HG03108 (cell line): ENCODE measurements around the gene ACCSL.

Source experiments
- ATAC-seq: cut with Tn5 transposase; IDR thresholded peaks from one replicate; pipeline ENCODE4 v1.9.1; 2021; ENCODE audit warnings: moderate library complexity; ENCODE audit not compliant: unreplicated experiment

Gene ACCSL

DNA sequence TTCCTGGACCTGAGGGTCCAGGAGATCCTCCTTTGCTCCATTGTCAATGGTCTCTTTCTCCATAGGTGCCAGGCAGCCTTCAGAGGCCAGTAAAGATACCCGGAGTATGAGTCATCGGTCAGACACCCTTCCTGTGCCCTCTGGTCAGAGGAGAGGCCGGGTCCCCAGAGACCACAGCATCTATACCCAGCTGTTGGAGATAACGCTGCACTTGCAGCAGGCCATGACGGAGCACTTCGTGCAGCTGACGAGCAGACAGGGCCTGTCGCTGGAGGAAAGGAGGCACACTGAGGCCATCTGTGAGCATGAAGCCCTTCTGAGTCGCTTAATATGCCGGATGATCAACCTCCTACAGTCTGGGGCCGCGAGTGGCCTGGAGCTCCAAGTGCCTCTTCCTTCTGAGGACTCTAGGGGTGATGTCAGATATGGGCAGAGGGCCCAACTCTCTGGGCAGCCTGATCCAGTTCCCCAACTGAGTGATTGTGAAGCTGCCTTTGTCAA, at the start of gene ACCSL:
Gene ACCSL (plus strand): TSS at position 51 of the 501 bp plus-strand sequence. CDS start 56 bp downstream, at position 107.
- ATAC-seq, result no peak

DNA sequence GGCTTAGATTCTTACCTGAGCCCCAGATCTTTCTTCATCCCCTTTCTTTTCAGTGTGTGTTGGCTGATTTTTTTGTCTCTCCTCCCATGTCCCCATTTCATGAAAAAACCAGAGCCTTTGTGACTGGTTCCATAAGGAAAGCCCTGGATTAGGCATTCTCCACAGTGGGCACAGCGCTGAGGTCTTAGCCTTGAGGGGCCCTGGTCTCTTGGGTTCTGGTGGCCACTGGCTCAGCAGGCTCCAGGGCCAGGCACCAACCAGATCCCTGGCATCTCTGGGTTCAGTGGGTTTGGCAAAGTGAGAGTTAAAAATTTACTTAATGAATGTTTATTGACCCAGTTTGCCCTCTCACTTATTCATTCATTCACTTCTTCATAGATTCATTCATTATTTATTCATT, 49.5 kb upstream of the ACCSL start:
- no peak for ATAC-seq

DNA sequence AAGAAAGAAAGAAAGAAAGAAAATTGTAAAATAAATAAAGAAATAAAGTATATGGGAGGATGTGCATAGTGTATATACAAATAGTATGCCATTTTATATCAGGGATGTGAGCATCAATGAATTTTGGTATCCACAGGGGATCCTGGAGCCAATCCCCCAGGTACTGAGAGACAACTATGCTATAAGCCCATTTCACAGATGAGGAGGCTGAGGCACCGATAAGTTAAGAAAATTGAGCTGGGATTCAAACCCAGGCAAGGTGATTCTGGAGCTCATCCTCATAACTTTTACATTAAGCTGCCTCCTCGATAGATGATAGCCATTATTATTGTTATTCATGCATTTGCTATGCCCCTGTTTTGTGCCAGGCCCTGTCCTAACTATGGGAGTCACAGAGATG, 47.0 kb upstream of the ACCSL start:
- no peak for ATAC-seq

DNA sequence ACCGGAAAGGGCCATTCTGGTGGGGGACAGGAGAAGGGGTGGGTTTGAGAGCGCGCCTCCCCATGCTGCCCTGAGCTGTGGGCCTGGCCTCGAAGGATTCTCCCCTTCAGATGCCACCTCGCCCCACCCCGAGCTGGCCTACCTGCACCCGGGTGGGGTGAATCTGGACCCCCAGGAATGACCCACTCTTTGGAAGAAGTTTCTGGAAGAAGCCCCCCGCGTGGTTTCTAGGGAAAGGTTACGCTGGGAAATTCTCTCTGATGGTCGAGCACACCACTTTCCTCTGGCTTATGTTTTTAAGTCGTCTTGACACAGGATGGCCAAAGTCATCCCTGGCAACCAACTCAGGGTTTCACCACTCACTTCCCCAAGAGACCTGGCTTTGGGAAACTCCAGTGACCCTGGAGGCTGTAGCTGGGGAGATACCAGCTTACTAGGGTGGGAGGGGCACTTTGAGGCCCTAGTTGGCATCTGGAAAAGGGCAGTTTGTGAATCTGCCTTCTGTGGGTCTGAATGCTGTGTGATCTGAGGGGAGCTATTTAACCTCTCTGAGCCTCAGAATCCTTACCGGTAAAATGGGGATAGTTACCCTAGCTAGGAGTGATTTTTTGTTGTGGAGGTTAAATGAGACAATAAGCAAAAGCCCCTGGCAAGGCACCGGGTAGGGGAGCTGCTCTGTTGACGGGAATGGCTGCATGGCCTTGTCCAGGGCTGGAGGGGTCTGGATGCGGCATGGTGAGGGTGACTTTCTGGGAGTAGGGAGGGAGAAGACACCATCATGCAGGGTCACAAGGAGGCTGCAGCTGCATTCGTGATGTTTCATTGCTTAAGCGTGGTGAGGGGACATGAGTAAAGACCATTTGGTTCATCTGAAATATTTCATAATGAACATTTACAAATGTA, 45.3 kb upstream of the ACCSL start:
- no peak for ATAC-seq

DNA sequence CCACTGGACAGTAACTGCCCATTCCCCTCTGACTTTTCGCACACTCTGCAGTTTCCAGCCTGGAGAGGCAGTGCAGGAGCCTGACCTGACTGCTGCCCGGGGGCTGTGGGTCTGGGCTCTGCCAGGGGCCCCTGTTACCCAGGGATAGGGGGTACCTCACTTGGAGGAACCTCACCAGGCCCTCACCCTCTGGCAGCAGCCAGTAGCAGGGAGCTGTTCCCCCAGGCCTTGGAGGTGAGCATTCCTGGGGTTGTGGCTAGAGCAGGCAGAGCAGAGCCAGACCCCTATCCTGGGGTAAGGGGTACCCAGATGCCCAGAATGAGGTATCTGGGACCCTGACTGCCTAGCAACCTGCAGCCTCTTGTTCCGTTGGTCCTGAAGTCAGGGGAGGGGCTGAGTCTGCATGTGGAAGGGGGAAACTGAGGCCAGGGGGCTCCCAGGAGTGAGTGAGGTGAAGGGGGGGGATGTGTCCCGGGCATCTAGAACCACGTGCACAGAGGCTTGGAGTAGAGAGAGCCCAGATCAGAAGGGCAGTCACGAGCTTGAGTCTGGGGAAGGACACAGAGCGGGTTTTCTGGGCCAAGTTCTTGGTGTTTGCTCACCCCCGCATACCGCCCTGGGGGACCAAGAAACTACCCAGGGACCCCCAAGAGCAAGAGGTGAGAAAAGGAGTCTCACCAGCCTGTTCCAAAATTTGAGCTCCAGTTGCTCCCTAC, 43.9 kb upstream of the ACCSL start:
- no peak for ATAC-seq

DNA sequence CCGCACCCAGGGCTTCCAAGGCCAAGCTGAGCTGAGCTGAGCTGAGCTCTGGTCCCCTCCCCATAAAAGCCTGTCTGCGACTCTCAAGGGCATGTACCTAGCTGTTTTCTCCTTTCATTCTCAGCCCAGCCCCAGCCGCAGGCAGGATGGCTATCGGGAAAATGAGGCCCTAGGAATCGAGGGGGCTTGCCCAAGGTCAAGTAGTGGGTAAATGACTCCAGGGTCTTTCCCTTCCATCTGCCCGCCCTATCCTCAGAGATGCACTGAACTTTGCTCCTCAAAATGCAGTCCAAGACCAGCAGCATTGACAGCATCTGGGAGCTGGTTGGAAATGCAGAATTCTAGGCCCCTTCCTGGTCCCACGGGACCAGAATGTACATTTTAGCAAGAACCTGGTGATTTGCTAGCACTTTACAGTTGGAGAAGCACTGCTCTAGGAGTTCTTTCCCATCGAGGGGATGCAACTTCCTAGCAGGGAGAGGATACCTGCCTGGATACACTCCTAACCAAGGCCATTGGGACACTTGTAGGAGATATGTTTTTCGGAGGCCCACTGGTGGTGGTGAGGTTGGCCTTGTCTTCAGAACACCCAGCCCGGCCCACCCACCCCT, 43.2 kb upstream of the ACCSL start:
- no peak for ATAC-seq

DNA sequence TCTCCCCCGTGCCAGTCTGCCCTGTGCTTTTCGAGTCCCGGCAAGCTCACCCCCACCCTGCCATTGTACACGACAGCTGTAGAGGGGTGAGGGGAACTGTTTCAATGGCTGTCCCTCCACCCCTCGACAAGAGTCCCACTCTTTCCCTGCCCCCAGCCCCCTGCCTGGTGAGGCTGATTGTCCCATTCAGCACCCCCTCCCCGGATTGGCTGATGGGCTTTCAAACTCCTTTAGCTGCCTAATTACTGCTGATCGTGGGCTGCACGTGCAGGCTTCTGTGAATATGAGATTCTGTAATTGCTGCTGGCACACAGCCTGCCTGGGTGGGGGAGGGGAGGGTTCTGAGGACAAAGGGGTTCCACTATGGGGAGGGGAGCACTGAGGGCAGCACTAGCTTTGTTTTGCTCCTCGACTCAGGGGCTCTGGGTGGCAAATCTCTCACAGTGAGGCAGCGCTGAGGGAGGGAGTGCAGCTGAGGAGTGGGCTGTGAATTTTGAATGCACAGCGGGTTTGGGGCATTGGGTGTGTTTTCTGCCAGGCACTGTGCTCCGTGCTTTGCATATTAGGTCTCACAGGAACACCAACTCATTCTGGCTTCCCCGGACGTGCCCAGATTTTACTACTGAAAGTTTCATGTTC, 42.6 kb upstream of the ACCSL start:
- no peak for ATAC-seq

DNA sequence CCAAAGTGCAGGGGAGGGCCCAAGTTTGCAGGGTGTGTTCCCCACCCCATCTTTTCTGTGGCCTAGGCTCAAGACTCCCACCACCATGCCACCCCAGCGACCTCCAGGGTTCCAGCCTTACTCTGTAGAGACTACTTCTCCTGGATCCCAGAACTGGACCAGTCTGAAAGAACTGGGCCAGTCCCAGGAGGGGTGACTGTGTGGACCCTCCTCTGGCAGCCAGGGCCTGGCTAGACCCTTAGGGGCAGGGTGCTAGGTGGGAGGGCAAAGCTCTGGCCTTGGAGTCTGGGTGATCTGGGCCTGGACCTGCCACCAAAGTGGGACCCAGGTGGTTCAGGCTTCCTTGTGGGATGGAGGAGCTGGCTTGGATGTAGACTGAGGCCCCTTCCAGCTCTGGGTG, 41.8 kb upstream of the ACCSL start:
- no peak for ATAC-seq

DNA sequence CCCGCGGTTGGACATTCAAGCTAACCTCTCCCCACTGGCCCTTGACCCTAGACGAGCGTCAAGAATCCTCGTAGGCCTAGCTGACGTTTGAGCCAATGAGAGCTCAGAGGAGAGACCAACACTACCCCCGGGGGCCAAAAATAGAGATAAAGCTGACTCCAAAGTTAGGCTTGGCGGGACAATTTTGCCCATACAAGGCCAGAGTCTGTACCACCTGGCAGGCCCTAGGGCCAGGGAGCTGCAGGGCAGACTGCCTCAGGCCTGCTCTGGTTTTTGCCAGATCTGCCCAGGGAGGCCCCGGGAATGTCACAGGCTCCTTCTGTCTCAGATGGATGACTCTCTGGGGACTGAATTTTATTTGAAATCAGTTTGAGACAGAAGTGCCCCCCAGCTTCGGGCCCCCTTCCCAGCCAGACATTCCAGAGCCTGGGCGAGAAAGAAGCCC, 40.8 kb upstream of the ACCSL start:
- no peak for ATAC-seq

DNA sequence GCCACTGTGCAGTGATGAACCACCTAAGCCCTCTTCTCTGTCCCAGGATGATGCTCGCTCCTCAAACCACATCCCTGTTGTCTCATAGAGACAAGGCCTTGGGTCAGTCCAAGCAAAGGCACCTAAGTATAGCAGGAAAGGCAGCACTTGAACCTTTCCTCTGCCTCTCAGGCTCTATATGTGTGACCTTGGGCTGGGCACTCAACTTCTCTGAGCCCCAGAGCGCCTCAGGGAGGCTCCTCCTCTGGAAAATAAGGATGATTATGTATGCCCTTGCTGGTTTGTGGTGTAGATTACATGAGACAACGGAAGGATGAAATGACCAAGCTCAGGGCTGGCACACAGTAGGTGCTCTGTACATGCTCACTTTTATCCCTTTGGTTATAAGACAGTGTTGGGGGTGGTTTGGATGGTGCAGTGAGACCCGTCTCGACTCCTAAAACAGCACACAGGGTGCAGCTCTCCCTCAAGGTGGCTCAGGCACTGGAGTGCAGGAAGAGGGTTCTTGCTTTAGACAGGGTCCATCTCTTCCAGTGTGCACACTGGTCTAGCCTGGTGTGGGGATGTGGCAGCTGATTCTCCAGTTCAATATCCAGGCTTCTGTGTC, 40.2 kb upstream of the ACCSL start:
- no peak for ATAC-seq

DNA sequence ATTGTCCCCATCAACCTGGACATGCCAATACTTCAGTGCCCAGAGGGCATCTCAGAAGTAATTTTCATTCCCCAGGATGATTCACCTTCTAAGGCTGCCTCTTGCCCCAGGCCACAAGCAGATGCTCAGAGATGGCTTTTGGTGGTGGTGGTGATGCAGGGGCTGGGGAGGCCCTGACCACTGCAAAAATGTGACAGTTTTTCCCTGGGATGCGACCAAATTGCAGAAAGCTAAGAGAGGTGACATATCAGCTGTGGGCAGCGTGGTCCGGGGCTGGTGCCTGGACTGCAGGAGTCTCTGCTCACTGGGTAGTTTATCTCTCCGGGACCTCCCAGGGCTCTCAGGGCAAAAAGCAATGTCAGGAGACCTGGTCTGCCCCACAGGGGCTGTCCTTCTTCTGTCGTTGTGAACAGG, 39.7 kb upstream of the ACCSL start:
- ATAC-seq, result no peak

DNA sequence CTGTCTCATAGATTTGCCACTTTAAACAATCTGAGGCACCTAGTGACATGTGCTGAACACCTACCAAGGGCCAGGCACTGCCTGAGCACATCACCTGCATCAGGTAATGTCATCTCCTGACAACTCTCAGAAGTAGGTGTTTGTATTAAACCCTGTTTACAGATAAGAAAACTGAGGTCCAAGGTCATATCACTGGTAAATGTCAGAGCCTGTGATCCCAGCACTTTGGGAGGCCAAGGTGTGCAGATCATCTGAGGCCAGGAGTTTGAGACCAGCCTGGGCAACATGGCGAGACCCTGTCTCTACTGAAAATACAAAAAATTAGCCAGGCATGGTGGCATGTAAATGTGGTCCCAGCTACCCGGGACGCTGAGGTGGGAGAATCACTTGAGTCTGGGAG, 39.1 kb upstream of the ACCSL start:
- ATAC-seq, result no peak

DNA sequence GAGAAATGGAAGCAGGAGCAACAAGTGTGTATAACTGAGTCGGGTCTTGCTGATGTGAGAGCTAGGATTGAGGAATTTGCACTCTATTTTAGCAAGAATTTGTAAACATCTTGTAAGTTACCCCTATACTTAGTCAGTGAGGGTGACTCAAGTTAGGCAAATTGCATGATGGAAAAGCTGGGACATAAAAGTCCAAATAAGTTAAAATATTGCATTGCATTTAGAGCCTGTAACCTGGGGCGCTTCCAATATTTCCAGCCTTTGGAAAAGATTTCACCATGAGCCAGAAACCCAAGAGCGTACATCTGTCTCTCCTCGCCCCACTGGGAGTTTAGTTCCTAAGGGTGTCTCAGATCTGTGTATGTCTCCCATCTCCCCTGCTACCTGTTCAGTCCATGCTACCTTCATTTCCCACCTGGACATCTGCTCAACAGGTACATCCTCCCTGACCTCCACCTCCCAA, 37.0 kb upstream of the ACCSL start:
- ATAC-seq, result no peak

DNA sequence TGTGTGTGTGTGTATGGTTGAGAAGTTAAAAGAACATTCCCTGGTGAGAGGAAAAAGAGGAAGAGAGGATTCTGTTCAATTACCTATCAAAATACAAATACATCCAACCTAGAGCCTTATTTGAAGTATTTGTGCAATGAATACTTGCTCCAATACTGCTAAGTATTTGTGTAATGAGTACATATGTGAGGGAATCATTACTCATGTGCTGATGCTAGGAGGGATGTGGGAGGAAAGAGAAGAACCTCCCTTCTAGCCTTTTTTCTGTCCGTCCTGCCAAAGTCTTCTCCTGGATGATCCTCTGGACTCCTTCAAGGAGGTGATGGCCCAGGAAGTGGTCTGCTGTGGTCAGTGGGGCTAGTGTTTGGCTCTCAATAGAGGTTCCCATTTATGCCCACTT, 36.0 kb upstream of the ACCSL start:
- ATAC-seq, result no peak

DNA sequence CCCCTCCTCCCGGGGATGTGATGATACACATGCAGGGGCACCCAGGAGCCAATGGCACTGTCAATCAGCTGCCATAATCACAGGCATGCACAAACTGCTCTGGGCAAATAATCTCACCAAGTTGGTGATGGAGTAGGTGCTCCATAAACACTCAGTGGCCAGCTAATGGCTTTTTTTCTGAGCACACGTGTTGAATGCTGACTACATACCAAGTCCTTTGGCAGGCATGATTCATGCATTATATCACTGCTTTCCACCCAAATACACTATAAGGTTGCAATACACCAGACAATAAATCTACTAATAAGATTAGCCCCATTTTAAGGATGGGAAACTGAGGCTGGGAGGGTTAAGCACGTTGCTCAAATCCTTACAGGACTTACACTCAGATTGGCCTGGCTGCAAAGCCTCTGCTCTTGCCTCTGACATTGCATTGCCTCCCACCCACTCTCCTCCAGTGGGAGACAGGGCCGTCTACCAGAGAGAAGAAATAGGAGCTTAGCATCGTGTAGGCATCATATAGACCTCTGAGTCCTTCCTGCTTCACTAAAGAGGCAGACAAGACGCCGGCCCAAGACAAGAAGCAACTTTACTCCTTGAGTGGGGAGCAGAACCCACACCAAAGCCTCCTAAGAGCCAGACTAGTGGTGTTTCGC, 32.7 kb upstream of the ACCSL start:
- no peak for ATAC-seq

DNA sequence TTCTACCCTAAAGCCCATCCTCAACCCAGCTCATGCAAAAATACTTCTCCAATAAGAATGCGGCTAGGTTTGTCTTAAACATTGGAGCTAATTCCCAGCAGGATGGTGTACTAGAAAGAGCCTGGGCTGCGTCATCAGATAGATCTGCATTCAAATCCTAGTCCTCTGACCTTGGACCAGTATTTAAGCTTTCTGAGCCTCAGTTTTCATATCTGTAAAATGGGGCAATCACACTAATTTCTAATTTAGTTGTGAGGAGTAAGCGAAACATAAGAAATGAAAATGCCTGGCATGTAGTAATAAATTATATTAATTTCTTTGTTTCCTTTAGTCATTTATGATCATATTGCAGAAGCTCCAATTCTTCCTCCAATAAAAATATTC, 32.2 kb upstream of the ACCSL start:
- no peak for ATAC-seq

DNA sequence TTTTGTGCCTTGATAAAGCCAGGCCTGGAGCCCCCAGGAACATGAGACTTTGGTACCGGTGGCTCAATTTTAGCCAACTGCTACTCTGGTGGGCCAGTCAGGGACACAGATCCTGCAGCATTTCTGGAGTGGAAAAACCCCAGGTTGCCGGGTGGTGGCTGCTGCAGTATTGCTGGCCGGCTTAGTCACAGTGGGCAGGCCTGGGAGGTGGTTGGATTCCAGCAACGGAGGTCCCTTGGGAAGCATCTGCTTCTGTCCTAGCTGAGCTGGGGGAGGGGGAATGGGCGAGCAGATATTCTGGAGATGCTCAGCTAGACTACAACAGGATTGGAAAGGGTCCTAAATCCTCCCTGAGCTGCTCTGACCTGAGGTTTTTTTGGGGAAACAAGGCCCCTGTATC, 31.6 kb upstream of the ACCSL start:
- ATAC-seq, result no peak

DNA sequence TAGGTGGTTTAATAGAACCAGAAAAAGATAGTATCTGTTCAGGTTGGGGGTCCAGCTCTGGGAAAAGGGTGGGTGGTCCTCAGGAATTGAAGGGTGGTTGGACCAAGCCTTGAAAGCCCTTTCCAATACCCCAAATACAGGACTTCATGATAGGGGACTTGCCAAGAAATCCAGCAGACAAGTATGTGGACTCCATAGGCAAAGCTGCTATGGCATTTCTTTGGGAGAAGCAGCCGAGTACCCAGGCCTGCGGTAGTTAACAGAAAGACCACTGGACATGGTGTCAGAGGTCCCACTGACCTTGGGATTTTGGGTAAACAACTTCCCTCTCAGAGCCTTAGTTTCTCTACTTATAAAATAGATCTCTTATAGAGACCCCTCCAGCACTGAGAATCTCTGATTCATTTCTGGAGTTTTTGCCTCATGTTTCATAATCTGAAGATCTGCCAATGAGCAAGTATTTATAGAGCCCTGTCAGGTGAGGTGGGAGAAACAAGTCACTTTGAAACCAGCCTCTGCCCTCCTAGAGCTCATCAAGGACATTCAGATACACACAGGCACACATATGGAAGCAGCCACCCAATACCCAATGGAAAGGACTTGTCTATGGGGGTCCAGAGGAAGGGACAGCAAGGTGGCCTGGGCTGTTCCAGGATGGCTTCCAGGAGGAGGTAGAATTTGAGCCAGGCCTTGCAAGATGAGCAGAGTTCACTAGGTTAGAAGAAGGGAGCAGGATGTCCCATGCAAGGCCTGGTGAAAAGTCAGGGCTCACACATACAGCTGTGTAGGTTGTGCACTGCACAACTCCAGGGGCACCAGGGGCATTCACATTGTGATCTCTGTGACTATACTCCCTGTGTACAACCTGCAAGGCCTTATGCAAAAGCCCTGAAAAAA, 31.0 kb upstream of the ACCSL start:
- ATAC-seq, result no peak
